Activated naive CD8-positive, alpha-beta T cell treated with anti-CD3 and anti-CD28 coated beads, Interleukin-2, amount 50 U/mL, for 16 hours (primary cell): ENCODE results near the gene TMEM217.
"Not testable (repeated sequence)": the region's sequence is repeated elsewhere in the genome, so short reads cannot be mapped to it uniquely, and the experiment has no call there.

Experiments used
- DNase-seq: peaks from one replicate; pipeline ENCODE4 v3.0.0-alpha.2; 2020; ENCODE audit warnings: low read depth, low spot score

The TMEM217 gene

GRCh38 chr6:37218061-37218460 lies 39.9 kb downstream of the TMEM217 start:
- no peak for DNase-seq

- DNase-seq: no peak
These were observed 45.7 kb downstream of the TMEM217 start for GRCh38 chr6:37212268-37212667.

GRCh38 chr6:37210313-37210968 lies 47.5 kb downstream of the TMEM217 start:
- peak; percentile 59 for DNase-seq

- DNase-seq: no peak
These were observed 48.3 kb downstream of the TMEM217 start for GRCh38 chr6:37209461-37210205.

GRCh38 chr6:37208793-37209192 lies 49.2 kb downstream of the TMEM217 start:
- no peak for DNase-seq

GRCh38 chr6:37207903-37208456 lies 50.0 kb downstream of the TMEM217 start:
- DNase-seq: peak; percentile 80

GRCh38 chr6:37206622-37207021 lies 51.3 kb downstream of the TMEM217 start:
- DNase-seq: no peak

- DNase-seq: no peak
These were observed 52.0 kb downstream of the TMEM217 start for GRCh38 chr6:37205997-37206340.

- no peak for DNase-seq
These were observed 52.6 kb downstream of the TMEM217 start for GRCh38 chr6:37205175-37205996.

GRCh38 chr6:37204014-37204751 lies 53.8 kb downstream of the TMEM217 start:
- no peak for DNase-seq

GRCh38 chr6:37202788-37203491 lies 55.0 kb downstream of the TMEM217 start:
- DNase-seq: no peak

- DNase-seq: no peak
These were observed 56.2 kb downstream of the TMEM217 start for GRCh38 chr6:37201726-37202125.

GRCh38 chr6:37200085-37200484 lies 57.9 kb downstream of the TMEM217 start:
- DNase-seq: no peak

- DNase-seq: not testable (repeated sequence)
These were observed 61.5 kb downstream of the TMEM217 start for GRCh38 chr6:37196451-37196850.

GRCh38 chr6:37194886-37195285 lies 63.1 kb downstream of the TMEM217 start:
- not testable (repeated sequence) for DNase-seq

GRCh38 chr6:37192666-37193065 lies 65.3 kb downstream of the TMEM217 start:
- no peak for DNase-seq

- no peak for DNase-seq
These were observed 67.8 kb downstream of the TMEM217 start for GRCh38 chr6:37190159-37190535.

- no peak for DNase-seq
These were observed 68.9 kb downstream of the TMEM217 start for GRCh38 chr6:37188962-37189510.

- no peak for DNase-seq
These were observed 70.5 kb downstream of the TMEM217 start for GRCh38 chr6:37187321-37188022.
